HepG2 (cell line): ENCODE measurements around the gene RRP36. TPM values are rescaled to one million over a fixed set of nuclear protein-coding genes. Genes with fewer than 3 reads are reported as not detected.

ENCODE experiments used
- ATF1 ChIP-seq: IDR thresholded peaks from 2 replicates; pipeline ENCODE4 v1.6.1; 2016; ENCODE audit warnings: mild to moderate bottlenecking, control low read depth
- CSRNP2 ChIP-seq: sonication (generic); formaldehyde crosslinking; conservative IDR thresholded peaks from 2 replicates; pipeline ENCODE4 v1.8.0; 2022; ENCODE audit warnings: low read depth, missing genetic modification reagents
- DRAP1 ChIP-seq: IDR thresholded peaks from 2 replicates; pipeline ENCODE4 v1.6.1; 2016; ENCODE audit warnings: missing genetic modification reagents, missing compliant biosample characterization
- E2F1 ChIP-seq: sonication (generic); formaldehyde crosslinking; IDR thresholded peaks from 2 replicates; pipeline ENCODE4 v1.5.0; 2020; ENCODE audit warnings: missing genetic modification reagents
- GABPA ChIP-seq, 2 experiments: IDR thresholded peaks; 2 replicates each; pipeline ENCODE4 v1.6.1; 2011 to 2016; ENCODE audit warnings: low read depth in 2 of 2, low read length in 1 of 2, missing biosample characterization in 1 of 2, missing genetic modification characterization in 1 of 2
- GATAD2A ChIP-seq: IDR thresholded peaks from 2 replicates; pipeline ENCODE4 v1.6.1; 2016
- KDM5B ChIP-seq: sonication (generic); formaldehyde crosslinking; IDR thresholded peaks from 2 replicates; pipeline ENCODE4 v1.4.0; 2020; ENCODE audit warnings: missing genetic modification reagents, mild to moderate bottlenecking, borderline replicate concordance
- KDM6A ChIP-seq: IDR thresholded peaks from 2 replicates; pipeline ENCODE4 v1.6.1; 2016; ENCODE audit warnings: low read depth
- RAD21 ChIP-seq: fragments of 450-650 bp; formaldehyde crosslinking; IDR thresholded peaks from 2 replicates; pipeline ENCODE4 v1.5.0; 2020; ENCODE audit warnings: mild to moderate bottlenecking
- ZNF142 ChIP-seq: sonication (generic); formaldehyde crosslinking; IDR thresholded peaks from 2 replicates; pipeline ENCODE4 v1.4.0; 2020; ENCODE audit warnings: missing genetic modification reagents
- ZNF224 ChIP-seq: sonication (generic); formaldehyde crosslinking; IDR thresholded peaks from 2 replicates; pipeline ENCODE4 v1.5.0; 2020; ENCODE audit warnings: mild to moderate bottlenecking, missing genetic modification reagents
- ZNF331 ChIP-seq: sonication (generic); formaldehyde crosslinking; IDR thresholded peaks from 2 replicates; pipeline ENCODE4 v1.4.0; 2020; ENCODE audit warnings: missing genetic modification reagents
- ZNF446 ChIP-seq: sonication (generic); formaldehyde crosslinking; IDR thresholded peaks from 2 replicates; pipeline ENCODE4 v1.5.0; 2020; ENCODE audit warnings: mild to moderate bottlenecking, missing genetic modification reagents
- ZNF484 ChIP-seq: sonication (generic); formaldehyde crosslinking; IDR thresholded peaks from 2 replicates; pipeline ENCODE4 v1.5.1; 2020; ENCODE audit warnings: mild to moderate bottlenecking, low read depth, missing genetic modification reagents, borderline replicate concordance
- ZNF589 ChIP-seq: sonication (generic); formaldehyde crosslinking; conservative IDR thresholded peaks from 2 replicates; pipeline ENCODE4 v1.8.0; 2022; ENCODE audit warnings: mild to moderate bottlenecking, moderate library complexity, missing genetic modification reagents
- ZSCAN21 ChIP-seq: sonication (generic); formaldehyde crosslinking; IDR thresholded peaks from 2 replicates; pipeline ENCODE4 v1.8.0; 2022; ENCODE audit warnings: mild to moderate bottlenecking, missing genetic modification reagents, moderate library complexity, borderline replicate concordance
- ZXDC ChIP-seq: sonication (generic); formaldehyde crosslinking; IDR thresholded peaks from 2 replicates; pipeline ENCODE4 v1.5.0; 2020; ENCODE audit warnings: mild to moderate bottlenecking, missing genetic modification reagents
- polyA plus RNA-seq, 8 experiments: library from polyadenylated mRNA; depleted of rRNA in 3 of 8; stranded (reverse) in 7 of 8; unstranded in 1 of 8; fragments of >200 nt; fragmentation: Illumina TruSeq in 4 of 8; extraction: Trizol in 4 of 8; gene quantifications; 2 replicates each; pipeline versions ENCODE4 v1.2.1 to v1.2.3, GENCODE V29; 2011 to 2016; ENCODE audit warnings: low read depth in 4 of 8, missing spikeins in 1 of 8, mixed read lengths in 1 of 8; ENCODE audit not compliant: insufficient read depth in 1 of 8
- total RNA-seq, 5 experiments: library from RNA; depleted of rRNA; stranded (reverse); fragments of >200 nt; fragmentation: Illumina TruSeq; extraction: Trizol; gene quantifications; 2 replicates each; pipeline ENCODE4 v1.2.3, GENCODE V29; 2016; ENCODE audit warnings: low read depth in 1 of 5

RRP36 gene
- total and polyA plus RNA-seq, 2 of the 13 experiments (the other 11 are each of a cell fraction or from before 2014, with no cell fraction given), result 29.5 to 144 TPM

GRCh38 chr6:43053545-43054205 is 32.3 kb downstream of the RRP36 start, which contains the start of gene CUL7 (continued):
- TF ChIP-seq ZNF142 (CRISPR knock-in tag), result 0 out of 2 replicates have a peak, but pooled peaks have one; percentile 51
- TF ChIP-seq ZNF484 (CRISPR knock-in tag), result 0 out of 2 replicates have a peak, but pooled peaks have one; percentile 86
- TF ChIP-seq ZXDC (CRISPR knock-in tag), result no peak; the same call in 1 of the 2 replicates
- no peak for TF ChIP-seq ZNF589
- TF ChIP-seq ZNF224 (CRISPR knock-in tag), result no peak; the same call in 1 of the 2 replicates
- TF ChIP-seq GABPA (IDR thresholded peaks at IDR 0.05; ENCODE audit: low read depth, low read length), result no peak
- TF ChIP-seq GABPA (CRISPR knock-in tag; IDR thresholded peaks at IDR 0.05; ENCODE audit: low read depth), result peak; percentile 94
- no peak for TF ChIP-seq CSRNP2
- TF ChIP-seq ZNF331, result peak; percentile 97
- TF ChIP-seq E2F1 (CRISPR knock-in tag), result no peak
- peak; percentile 87; the same call in 1 of the 2 replicates for TF ChIP-seq ZNF446 (CRISPR knock-in tag)
- TF ChIP-seq ATF1 (CRISPR knock-in tag), result peak; percentile 55; the same call in 1 of the 2 replicates
- peak; percentile 43; the same call in 1 of the 2 replicates for TF ChIP-seq KDM6A (CRISPR knock-in tag)
- peak; percentile 87; the same call in 1 of the 2 replicates for TF ChIP-seq ZSCAN21 (CRISPR knock-in tag)
- TF ChIP-seq KDM5B (CRISPR knock-in tag), result peak; percentile 94
- peak; percentile 88 for TF ChIP-seq DRAP1 (CRISPR knock-in tag)
- peak; percentile 74 for TF ChIP-seq RAD21 (CRISPR knock-in tag)
- peak; percentile 83 for TF ChIP-seq GATAD2A (CRISPR knock-in tag)
